Lung (tissue), 12 donors: ENCODE measurements around the gene KIAA0586. TPM values are rescaled to one million over a fixed set of nuclear protein-coding genes. Genes with fewer than 3 reads are reported as not detected.
A peak's percentile ranks its signal among the peaks of the same experiment; 100 is the strongest.
"Not testable (repeated sequence)": the region's sequence is repeated elsewhere in the genome, so short reads cannot be mapped to it uniquely, and the experiment has no call there.

Experiments used
- ATAC-seq: fragments of 200-7000 bp; cut with Tn5 transposase; one replicate; pipeline ENCODE4 v1.9.1; 2020; ENCODE audit warnings: moderate number of reproducible peaks; ENCODE audit not compliant: insufficient read depth, low FRiP score
- DNase-seq, 3 donors: peaks; one replicate each; pipeline ENCODE4 v3.0.0-alpha.2; 2013 to 2017
- H3K27ac ChIP-seq, 2 donors: one replicate each; pipeline ENCODE4 v1.5.1; 2013; ENCODE audit warnings: mild to moderate bottlenecking in 2 of 2, moderate library complexity in 2 of 2, control low read depth in 1 of 2, inconsistent platforms in 1 of 2, low read depth in 1 of 2, low read length in 1 of 2
- H3K27me3 ChIP-seq, 3 donors: one replicate each; pipeline ENCODE4 v1.5.1; 2013; ENCODE audit warnings: low read length in 2 of 3; ENCODE audit not compliant: control insufficient read depth in 3 of 3, insufficient read depth in 3 of 3
- H3K36me3 ChIP-seq, 4 donors: one replicate each; pipeline ENCODE4 v1.5.1; 2013; ENCODE audit warnings: low read length in 4 of 4, mild to moderate bottlenecking in 1 of 4, moderate library complexity in 1 of 4; ENCODE audit not compliant: control insufficient read depth in 4 of 4, insufficient read depth in 4 of 4
- H3K4me1 ChIP-seq, 5 donors: one replicate each; pipeline ENCODE4 v1.5.1; 2013; ENCODE audit warnings: low read length in 5 of 5, mild to moderate bottlenecking in 2 of 5, moderate library complexity in 1 of 5; ENCODE audit not compliant: control insufficient read depth in 5 of 5, insufficient read depth in 5 of 5
- H3K4me3 ChIP-seq: one replicate; pipeline ENCODE4 v1.5.1; 2013; ENCODE audit warnings: mild to moderate bottlenecking, control low read depth, moderate library complexity
- H3K9ac ChIP-seq, 2 donors: one replicate each; pipeline ENCODE4 v1.5.1; 2013; ENCODE audit warnings: low read length in 2 of 2, control low read depth in 1 of 2; ENCODE audit not compliant: insufficient read depth in 1 of 2
- H3K9me3 ChIP-seq, 4 donors: one replicate each; pipeline ENCODE4 v1.5.1; 2013; ENCODE audit warnings: low read length in 3 of 4, mild to moderate bottlenecking in 1 of 4, moderate library complexity in 1 of 4; ENCODE audit not compliant: control insufficient read depth in 4 of 4, insufficient read depth in 3 of 4
- WGBS, 2 donors: extraction: QIAGEN DNeasy Blood & Tissue Kit; methylation state at CpG; one replicate each; pipeline ENCODE4 v1.1.7; 2013; 5-methylcytosine and 5-hydroxymethylcytosine counted together
- polyA plus RNA-seq, 2 donors: library from polyadenylated mRNA; stranded (reverse); fragments of 200-250 nt; gene quantifications; one replicate each; pipeline ENCODE4 v1.2.1, GENCODE V29; 2013
- total RNA-seq, 2 donors: library from RNA; depleted of rRNA in 1 of 2; stranded (reverse); fragments of >200 nt in 1 of 2; gene quantifications; one replicate each; pipeline ENCODE4 v1.2.1, GENCODE V29; 2014 to 2021
- TF ChIP-seq, protein P1 (sequence below): IDR thresholded peaks from 2 replicates; pipeline ENCODE4 v1.5.1; 2012; ENCODE audit warnings: mild to moderate bottlenecking; ENCODE audit errors: control extremely low read depth, extremely low read depth
- donor health status: control.
- donor health status: control.
- donor health status: Bipolar disorder and iron deficiency.
- donor health status: healthy.
- donor health status: DM: yes; HTN: yes; CAD: no.

Gene KIAA0586
- total and polyA plus RNA-seq, 4 donors: 5.3 to 30.1 (median 9.6) TPM

DNA sequence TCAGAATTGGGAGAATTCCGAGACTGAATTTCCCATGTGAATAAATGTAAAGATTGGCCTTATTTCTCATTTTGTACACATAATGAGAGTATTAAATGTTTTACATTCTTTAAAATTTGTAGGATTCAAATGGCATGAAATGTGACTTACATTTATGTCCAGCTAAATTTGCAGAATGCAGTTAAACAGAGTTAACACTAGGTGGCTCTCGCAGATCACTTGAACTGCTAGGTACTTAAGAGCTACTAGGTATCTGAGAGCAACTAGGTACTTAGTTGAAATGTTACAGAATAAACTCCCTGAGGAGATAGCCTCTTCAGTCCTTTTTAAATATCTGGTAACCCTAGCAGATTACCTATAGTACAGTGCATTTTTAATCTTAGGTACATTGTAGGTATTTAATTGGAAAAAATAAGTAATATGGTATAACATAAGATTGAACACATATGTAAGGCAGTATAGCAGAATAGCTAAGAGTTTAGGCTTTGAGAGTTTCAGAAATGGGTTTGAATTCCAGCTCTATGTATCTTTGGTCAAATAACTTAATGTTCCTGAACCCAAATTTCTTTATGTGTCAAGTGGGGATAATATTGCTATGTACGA lies 73.8 kb downstream of the KIAA0586 start:
- DNase-seq: peak; percentile 21 to 87 (median 73)
- peaks cover 0 to 10% (median 7%) of the 10 kb centered on the region in 4 donors for H3K36me3 ChIP-seq
- WGBS, 2 donors: 50 to 55% methylated on average over 3 of the region's 3 CpGs

DNA sequence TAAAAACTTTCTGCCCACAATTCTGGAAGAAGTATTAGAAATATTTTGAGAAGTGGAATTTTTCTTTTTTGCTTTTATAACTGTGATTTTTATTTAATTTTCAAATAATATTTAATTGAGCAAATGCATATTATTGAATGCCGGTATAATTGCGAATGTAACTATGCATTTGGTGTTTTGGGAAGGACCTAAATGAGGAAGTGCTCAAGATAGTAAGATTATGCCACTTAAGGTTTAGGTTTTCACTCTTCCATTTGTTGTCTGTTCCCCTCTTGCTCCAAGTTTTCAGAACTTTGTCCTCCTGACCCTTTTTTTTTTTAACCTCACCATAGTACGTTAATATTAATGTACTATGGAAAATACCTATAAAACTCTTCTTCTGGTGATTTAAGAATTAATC lies 85.8 kb downstream of the KIAA0586 start:
- 92 to 97% methylated on average over 3 of the region's 3 CpGs for WGBS, 2 donors
- Histone ChIP-seq H3K27ac (no peak overlapping the region), H3K9ac (no peak overlapping the region), H3K9me3 (no peaks in the 10 kb centered on the region), H3K4me3 (no peak overlapping the region), H3K4me1 (no peaks in the 10 kb centered on the region), H3K27me3 (no peaks in the 10 kb centered on the region), H3K36me3 (peaks cover 0 to 11% (median 5%) of the 10 kb centered on the region in 4 donors)
- DNase-seq: no peak
- no peak for ATAC-seq
- TF ChIP-seq, protein P1, sequence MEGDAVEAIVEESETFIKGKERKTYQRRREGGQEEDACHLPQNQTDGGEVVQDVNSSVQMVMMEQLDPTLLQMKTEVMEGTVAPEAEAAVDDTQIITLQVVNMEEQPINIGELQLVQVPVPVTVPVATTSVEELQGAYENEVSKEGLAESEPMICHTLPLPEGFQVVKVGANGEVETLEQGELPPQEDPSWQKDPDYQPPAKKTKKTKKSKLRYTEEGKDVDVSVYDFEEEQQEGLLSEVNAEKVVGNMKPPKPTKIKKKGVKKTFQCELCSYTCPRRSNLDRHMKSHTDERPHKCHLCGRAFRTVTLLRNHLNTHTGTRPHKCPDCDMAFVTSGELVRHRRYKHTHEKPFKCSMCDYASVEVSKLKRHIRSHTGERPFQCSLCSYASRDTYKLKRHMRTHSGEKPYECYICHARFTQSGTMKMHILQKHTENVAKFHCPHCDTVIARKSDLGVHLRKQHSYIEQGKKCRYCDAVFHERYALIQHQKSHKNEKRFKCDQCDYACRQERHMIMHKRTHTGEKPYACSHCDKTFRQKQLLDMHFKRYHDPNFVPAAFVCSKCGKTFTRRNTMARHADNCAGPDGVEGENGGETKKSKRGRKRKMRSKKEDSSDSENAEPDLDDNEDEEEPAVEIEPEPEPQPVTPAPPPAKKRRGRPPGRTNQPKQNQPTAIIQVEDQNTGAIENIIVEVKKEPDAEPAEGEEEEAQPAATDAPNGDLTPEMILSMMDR: no peak

More for the DNA sequence above, 73.8 kb downstream of the KIAA0586 start:
- H3K27me3 ChIP-seq: no peaks in the 10 kb centered on the region
- H3K27ac ChIP-seq: no peak overlapping the region
- no peak overlapping the region for H3K9ac ChIP-seq
- TF ChIP-seq, protein P1: peak; percentile 83
- no peak for ATAC-seq
- no peaks in the 10 kb centered on the region for H3K9me3 ChIP-seq
- no peak overlapping the region for H3K4me3 ChIP-seq
- no peaks in the 10 kb centered on the region for H3K4me1 ChIP-seq

DNA sequence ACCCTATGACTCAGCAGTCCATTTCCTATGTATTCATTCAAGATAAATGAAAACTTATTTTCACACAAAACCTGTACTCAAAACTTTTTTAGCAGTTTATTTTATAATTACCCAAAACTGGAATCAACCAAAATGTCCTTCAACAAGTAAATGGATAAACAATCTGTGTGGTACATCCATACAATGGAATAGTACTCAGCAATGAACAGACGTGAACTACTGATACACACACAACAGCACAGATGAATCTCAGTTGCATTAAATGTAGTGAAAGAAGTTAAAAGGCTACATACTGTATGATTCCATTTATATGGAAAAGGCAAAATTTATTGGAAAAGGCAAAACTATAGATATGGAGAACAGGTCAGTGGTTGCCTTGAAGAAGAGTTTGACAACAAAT lies 90.1 kb downstream of the KIAA0586 start:
- H3K9me3 ChIP-seq: no peaks in the 10 kb centered on the region
- no peaks in the 10 kb centered on the region for H3K27me3 ChIP-seq
- TF ChIP-seq, protein P1: no peak
- no peak for ATAC-seq
- H3K9ac ChIP-seq: no peak overlapping the region
- no peak overlapping the region for H3K4me3 ChIP-seq
- WGBS, 2 donors: 98% methylated on average over 1 of the region's 1 CpG
- DNase-seq: no peak
- peaks cover 0 to 6% (median 4%) of the 10 kb centered on the region in 4 donors for H3K36me3 ChIP-seq
- no peaks in the 10 kb centered on the region for H3K4me1 ChIP-seq
- no peak overlapping the region for H3K27ac ChIP-seq

DNA sequence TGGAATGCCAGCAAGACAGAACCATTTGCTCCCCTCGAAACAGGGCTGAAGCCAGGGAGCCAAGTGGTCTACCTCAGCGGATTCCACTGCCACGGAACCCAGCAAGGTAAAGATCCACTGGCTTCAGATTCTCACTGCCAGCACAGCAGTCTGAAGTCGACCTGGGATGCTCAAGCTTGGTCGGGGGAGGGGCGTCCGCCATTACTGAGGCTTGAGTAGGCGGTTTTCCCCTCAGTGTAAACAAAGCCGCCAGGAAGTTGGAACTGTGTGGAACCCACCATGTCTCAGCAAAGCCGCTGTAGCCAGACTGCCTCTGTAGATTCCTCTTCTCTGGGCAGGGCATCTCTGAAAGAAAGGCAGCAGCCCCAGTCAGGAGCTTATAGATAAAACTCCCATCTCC lies 98.2 kb downstream of the KIAA0586 start:
- H3K27ac ChIP-seq, H3K4me3 ChIP-seq, H3K9ac ChIP-seq, H3K36me3 ChIP-seq, DNase-seq, H3K9me3 ChIP-seq, H3K4me1 ChIP-seq, ATAC-seq, H3K27me3 ChIP-seq: not testable (repeated sequence)
- WGBS, 2 donors: 97 to 99% methylated on average over 10 of the region's 10 CpGs
